Measurements from ENCODE around the gene HIVEP3.

The HIVEP3 gene

DNA sequence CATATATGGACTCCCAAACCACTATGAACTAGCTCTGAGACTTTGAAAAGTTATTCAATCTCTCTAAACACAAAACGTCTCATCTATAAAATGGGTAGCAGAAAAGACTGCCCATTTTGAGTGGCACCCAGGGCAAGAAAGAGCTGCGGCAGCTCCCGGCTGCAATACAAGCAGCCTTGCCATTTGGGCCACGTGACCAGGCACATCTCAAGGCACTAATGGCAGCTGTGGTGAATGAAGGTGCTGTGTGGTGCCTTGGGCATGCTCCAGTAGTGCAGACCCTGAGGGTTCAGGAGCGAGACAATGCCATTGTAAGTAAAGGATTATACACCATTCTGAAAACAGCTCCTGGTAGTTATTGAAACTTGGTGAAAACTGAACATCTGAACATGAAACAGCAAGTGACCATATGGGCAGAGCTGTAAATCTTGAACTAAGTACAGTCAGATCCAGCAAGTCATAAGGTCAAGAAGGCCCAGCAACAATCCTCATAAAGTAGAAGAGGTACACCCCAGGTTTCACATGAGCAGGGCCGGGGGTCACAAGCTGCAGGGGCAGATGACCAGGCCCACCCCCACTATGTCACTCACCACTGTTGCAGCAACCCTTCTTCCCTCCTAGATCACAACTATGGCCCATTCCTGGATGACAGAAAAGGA is 39.4 kb upstream of the HIVEP3 start:
- TF ChIP-seq, protein P1, sequence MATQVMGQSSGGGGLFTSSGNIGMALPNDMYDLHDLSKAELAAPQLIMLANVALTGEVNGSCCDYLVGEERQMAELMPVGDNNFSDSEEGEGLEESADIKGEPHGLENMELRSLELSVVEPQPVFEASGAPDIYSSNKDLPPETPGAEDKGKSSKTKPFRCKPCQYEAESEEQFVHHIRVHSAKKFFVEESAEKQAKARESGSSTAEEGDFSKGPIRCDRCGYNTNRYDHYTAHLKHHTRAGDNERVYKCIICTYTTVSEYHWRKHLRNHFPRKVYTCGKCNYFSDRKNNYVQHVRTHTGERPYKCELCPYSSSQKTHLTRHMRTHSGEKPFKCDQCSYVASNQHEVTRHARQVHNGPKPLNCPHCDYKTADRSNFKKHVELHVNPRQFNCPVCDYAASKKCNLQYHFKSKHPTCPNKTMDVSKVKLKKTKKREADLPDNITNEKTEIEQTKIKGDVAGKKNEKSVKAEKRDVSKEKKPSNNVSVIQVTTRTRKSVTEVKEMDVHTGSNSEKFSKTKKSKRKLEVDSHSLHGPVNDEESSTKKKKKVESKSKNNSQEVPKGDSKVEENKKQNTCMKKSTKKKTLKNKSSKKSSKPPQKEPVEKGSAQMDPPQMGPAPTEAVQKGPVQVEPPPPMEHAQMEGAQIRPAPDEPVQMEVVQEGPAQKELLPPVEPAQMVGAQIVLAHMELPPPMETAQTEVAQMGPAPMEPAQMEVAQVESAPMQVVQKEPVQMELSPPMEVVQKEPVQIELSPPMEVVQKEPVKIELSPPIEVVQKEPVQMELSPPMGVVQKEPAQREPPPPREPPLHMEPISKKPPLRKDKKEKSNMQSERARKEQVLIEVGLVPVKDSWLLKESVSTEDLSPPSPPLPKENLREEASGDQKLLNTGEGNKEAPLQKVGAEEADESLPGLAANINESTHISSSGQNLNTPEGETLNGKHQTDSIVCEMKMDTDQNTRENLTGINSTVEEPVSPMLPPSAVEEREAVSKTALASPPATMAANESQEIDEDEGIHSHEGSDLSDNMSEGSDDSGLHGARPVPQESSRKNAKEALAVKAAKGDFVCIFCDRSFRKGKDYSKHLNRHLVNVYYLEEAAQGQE (IDR thresholded peaks at IDR 0.05; ENCODE audit: insufficient replicate concordance, low read depth), result no peak
- TF ChIP-seq POLR2AphosphoS5 (IDR thresholded peaks at IDR 0.05; ENCODE audit: low read depth), result no peak
- no peak for TF ChIP-seq SPI1 (IDR thresholded peaks at IDR 0.05; ENCODE audit: borderline replicate concordance, low read depth)
- TF ChIP-seq, protein P2, sequence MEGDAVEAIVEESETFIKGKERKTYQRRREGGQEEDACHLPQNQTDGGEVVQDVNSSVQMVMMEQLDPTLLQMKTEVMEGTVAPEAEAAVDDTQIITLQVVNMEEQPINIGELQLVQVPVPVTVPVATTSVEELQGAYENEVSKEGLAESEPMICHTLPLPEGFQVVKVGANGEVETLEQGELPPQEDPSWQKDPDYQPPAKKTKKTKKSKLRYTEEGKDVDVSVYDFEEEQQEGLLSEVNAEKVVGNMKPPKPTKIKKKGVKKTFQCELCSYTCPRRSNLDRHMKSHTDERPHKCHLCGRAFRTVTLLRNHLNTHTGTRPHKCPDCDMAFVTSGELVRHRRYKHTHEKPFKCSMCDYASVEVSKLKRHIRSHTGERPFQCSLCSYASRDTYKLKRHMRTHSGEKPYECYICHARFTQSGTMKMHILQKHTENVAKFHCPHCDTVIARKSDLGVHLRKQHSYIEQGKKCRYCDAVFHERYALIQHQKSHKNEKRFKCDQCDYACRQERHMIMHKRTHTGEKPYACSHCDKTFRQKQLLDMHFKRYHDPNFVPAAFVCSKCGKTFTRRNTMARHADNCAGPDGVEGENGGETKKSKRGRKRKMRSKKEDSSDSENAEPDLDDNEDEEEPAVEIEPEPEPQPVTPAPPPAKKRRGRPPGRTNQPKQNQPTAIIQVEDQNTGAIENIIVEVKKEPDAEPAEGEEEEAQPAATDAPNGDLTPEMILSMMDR (IDR thresholded peaks at IDR 0.05; ENCODE audit: insufficient read depth, low read length), result no peak
- TF ChIP-seq GABPA (IDR thresholded peaks at IDR 0.05; ENCODE audit: low read depth), result no peak
- Histone ChIP-seq H3K27me3 (ENCODE audit: insufficient read depth, poor library complexity, severe bottlenecking) (no peaks in the 10 kb centered on the region), H3K27ac (replicated peaks) (no peak overlapping the region), H3K4me3 (replicated peaks; ENCODE audit: insufficient read depth, low read length) (no peak overlapping the region)
- no peak for DNase-seq (ENCODE audit: low read depth in 1 of 2, low spot score in 1 of 2)

DNA sequence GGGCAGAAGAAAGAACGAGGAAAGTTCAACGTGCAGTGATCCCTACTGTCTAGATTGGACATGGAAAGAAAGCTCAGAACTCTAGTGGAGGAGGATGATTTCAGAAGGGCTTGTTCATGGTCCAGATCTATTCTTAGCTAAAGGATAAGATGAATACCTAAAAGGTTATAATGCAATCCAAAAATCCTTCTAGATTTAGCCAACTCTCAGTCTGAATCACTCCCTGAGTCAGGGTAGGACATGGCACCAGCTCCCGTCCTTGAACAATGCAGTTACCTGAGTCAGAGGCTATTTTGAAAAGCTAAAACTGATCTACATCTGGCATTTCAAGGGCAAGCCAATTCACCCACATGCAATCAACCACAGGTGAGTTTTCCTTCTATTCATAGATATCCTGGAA is 38.8 kb upstream of the HIVEP3 start:
- Histone ChIP-seq H3K27ac (replicated peaks) (no peak overlapping the region), H3K27me3 (ENCODE audit: insufficient read depth, poor library complexity, severe bottlenecking) (no peaks in the 10 kb centered on the region), H3K4me3 (replicated peaks; ENCODE audit: insufficient read depth, low read length) (no peak overlapping the region)
- no peak for DNase-seq (ENCODE audit: low read depth in 1 of 2, low spot score in 1 of 2)
- TF ChIP-seq POLR2AphosphoS5 (IDR thresholded peaks at IDR 0.05; ENCODE audit: low read depth) (no peak), GABPA (IDR thresholded peaks at IDR 0.05; ENCODE audit: low read depth) (no peak), SPI1 (IDR thresholded peaks at IDR 0.05; ENCODE audit: borderline replicate concordance, low read depth) (no peak)
- TF ChIP-seq, protein P1 (IDR thresholded peaks at IDR 0.05; ENCODE audit: insufficient replicate concordance, low read depth), result no peak
- TF ChIP-seq, protein P2 (IDR thresholded peaks at IDR 0.05; ENCODE audit: insufficient read depth, low read length), result no peak

DNA sequence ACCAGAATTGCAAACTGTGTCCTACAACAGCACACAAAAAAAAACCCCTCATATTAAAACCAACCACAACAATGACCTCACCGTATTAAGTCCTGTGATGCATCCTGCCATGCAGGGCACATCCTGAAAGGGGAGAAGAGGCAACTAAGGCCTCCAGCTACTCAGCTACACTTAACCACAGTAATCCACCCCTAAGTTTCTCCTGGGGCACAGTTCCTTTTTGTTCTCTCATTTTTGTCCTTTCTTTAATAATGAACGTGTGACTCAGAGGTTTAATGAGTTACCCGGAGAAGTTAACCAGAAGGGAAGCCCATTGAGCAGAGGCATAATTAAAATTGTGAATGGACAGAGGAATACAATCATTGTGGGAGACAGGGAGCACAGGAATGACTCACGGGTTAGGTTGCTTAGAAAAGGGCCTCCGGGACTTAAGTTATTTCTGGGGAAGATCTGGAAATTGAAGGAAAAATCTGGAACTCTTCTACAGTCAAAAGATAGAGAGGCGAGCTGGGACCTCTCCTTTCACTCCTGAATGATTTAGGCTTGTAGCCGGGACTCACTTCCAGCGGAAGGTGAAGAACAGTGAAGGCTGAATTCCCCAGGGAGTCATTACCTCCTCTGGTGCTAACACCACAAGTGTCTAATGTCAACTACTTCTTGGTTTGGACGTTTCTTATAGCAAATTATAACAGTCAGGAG is 36.9 kb upstream of the HIVEP3 start:
- DNase-seq (ENCODE audit: low read depth in 1 of 2, low spot score in 1 of 2), result no peak
- no peak for TF ChIP-seq POLR2AphosphoS5 (IDR thresholded peaks at IDR 0.05; ENCODE audit: low read depth)
- no peak overlapping the region for H3K4me3 ChIP-seq (replicated peaks; ENCODE audit: insufficient read depth, low read length)
- H3K27me3 ChIP-seq (ENCODE audit: insufficient read depth, poor library complexity, severe bottlenecking), result no peaks in the 10 kb centered on the region
- no peak overlapping the region for H3K27ac ChIP-seq (replicated peaks)

DNA sequence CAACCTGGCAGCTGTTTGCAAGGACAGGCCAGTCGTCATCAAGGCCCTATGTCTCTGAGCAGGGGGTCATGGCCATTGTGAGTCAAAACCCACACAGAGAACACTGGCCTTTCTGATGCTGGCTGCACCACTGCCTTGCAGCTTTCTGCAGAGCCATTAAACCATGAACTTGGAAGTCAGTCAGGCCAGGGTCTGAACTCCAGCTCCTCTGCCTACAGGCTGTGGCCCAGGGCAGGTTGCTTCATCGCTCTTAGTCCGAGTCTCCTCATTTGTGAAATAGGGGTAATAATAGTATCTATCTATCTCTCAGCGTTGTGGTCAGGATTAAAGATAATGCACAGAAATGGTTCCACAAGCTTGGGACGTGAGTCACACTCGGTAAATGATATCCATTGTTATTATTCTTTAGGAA is 35.8 kb upstream of the HIVEP3 start:
- no peak overlapping the region for H3K27ac ChIP-seq (replicated peaks)
- no peak overlapping the region for H3K4me3 ChIP-seq (replicated peaks; ENCODE audit: insufficient read depth, low read length)
- no peaks in the 10 kb centered on the region for H3K27me3 ChIP-seq (ENCODE audit: insufficient read depth, poor library complexity, severe bottlenecking)
- DNase-seq (ENCODE audit: low read depth in 1 of 2, low spot score in 1 of 2), result no peak
- TF ChIP-seq GABPA (IDR thresholded peaks at IDR 0.05; ENCODE audit: low read depth) (no peak), POLR2AphosphoS5 (IDR thresholded peaks at IDR 0.05; ENCODE audit: low read depth) (no peak), SPI1 (IDR thresholded peaks at IDR 0.05; ENCODE audit: borderline replicate concordance, low read depth) (no peak)
- TF ChIP-seq, protein P2 (IDR thresholded peaks at IDR 0.05; ENCODE audit: insufficient read depth, low read length), result no peak
- TF ChIP-seq, protein P1 (IDR thresholded peaks at IDR 0.05; ENCODE audit: insufficient replicate concordance, low read depth), result no peak
